GM18502 (cell line): ENCODE measurements around the gene LEPROT.

Experiments
- ATAC-seq: cut with Tn5 transposase; IDR thresholded peaks from one replicate; pipeline ENCODE4 v1.9.1; 2021; ENCODE audit warnings: mild to moderate bottlenecking; ENCODE audit not compliant: unreplicated experiment, poor library complexity

Gene LEPROT

GRCh38 chr1:65470766-65471165 is 50.3 kb downstream of the LEPROT start:
- ATAC-seq = no peak

- ATAC-seq = no peak
Observed at GRCh38 chr1:65471213-65471833, 50.9 kb downstream of the LEPROT start.

- no peak for ATAC-seq
Observed at GRCh38 chr1:65471861-65472332, 51.4 kb downstream of the LEPROT start.

- no peak for ATAC-seq
Observed at GRCh38 chr1:65476327-65476726, 55.9 kb downstream of the LEPROT start.

GRCh38 chr1:65477414-65478378 is 57.2 kb downstream of the LEPROT start:
- ATAC-seq = no peak

GRCh38 chr1:65478379-65479026 is 58.0 kb downstream of the LEPROT start:
- no peak for ATAC-seq

GRCh38 chr1:65479554-65480204 is 59.2 kb downstream of the LEPROT start:
- ATAC-seq = no peak

GRCh38 chr1:65480684-65481405 is 60.4 kb downstream of the LEPROT start:
- no peak for ATAC-seq

GRCh38 chr1:65483993-65484754 is 63.7 kb downstream of the LEPROT start:
- ATAC-seq = no peak
